Measurements from ENCODE around the gene TMEM176A.

DNA sequence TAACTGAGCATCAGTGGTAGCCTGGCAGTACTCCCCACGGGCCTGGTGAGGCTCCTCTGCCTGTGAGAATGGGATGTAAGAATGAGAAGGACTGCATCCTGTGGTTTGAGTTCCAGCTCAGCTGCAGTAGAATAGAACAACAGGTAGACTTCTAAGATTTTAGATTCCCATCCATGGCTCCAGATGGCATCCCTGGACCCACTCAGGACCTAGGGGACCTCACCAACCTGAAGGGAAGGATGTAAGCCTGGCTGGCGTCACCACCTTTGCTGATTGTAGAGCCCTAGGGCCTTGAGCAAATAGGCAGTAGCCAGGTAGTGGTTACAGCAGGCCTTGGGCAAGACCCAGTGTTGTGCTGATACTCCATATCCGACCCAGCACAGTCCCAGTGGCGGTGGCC lies 42.1 kb downstream of the TMEM176A start:
- TF ChIP-seq, protein P1, sequence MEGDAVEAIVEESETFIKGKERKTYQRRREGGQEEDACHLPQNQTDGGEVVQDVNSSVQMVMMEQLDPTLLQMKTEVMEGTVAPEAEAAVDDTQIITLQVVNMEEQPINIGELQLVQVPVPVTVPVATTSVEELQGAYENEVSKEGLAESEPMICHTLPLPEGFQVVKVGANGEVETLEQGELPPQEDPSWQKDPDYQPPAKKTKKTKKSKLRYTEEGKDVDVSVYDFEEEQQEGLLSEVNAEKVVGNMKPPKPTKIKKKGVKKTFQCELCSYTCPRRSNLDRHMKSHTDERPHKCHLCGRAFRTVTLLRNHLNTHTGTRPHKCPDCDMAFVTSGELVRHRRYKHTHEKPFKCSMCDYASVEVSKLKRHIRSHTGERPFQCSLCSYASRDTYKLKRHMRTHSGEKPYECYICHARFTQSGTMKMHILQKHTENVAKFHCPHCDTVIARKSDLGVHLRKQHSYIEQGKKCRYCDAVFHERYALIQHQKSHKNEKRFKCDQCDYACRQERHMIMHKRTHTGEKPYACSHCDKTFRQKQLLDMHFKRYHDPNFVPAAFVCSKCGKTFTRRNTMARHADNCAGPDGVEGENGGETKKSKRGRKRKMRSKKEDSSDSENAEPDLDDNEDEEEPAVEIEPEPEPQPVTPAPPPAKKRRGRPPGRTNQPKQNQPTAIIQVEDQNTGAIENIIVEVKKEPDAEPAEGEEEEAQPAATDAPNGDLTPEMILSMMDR (IDR thresholded peaks at IDR 0.05; ENCODE audit: insufficient read depth, low read length): no peak
- TF ChIP-seq, protein P2, sequence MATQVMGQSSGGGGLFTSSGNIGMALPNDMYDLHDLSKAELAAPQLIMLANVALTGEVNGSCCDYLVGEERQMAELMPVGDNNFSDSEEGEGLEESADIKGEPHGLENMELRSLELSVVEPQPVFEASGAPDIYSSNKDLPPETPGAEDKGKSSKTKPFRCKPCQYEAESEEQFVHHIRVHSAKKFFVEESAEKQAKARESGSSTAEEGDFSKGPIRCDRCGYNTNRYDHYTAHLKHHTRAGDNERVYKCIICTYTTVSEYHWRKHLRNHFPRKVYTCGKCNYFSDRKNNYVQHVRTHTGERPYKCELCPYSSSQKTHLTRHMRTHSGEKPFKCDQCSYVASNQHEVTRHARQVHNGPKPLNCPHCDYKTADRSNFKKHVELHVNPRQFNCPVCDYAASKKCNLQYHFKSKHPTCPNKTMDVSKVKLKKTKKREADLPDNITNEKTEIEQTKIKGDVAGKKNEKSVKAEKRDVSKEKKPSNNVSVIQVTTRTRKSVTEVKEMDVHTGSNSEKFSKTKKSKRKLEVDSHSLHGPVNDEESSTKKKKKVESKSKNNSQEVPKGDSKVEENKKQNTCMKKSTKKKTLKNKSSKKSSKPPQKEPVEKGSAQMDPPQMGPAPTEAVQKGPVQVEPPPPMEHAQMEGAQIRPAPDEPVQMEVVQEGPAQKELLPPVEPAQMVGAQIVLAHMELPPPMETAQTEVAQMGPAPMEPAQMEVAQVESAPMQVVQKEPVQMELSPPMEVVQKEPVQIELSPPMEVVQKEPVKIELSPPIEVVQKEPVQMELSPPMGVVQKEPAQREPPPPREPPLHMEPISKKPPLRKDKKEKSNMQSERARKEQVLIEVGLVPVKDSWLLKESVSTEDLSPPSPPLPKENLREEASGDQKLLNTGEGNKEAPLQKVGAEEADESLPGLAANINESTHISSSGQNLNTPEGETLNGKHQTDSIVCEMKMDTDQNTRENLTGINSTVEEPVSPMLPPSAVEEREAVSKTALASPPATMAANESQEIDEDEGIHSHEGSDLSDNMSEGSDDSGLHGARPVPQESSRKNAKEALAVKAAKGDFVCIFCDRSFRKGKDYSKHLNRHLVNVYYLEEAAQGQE (IDR thresholded peaks at IDR 0.05; ENCODE audit: insufficient replicate concordance, low read depth): no peak
- TF ChIP-seq GABPA (IDR thresholded peaks at IDR 0.05; ENCODE audit: low read depth): no peak

All from HL-60 (cell line).